UCSD-AML1 (cell line): ENCODE results near the gene ICE2.
"Not testable (repeated sequence)": the region's sequence is repeated elsewhere in the genome, so short reads cannot be mapped to it uniquely, and the experiment has no call there.

Experiments used
- DNase-seq: peaks from one replicate; lab custom pipeline; 2025; ENCODE audit not compliant: unreplicated experiment; lab: John Stamatoyannopoulos, UW

Gene ICE2

DNA sequence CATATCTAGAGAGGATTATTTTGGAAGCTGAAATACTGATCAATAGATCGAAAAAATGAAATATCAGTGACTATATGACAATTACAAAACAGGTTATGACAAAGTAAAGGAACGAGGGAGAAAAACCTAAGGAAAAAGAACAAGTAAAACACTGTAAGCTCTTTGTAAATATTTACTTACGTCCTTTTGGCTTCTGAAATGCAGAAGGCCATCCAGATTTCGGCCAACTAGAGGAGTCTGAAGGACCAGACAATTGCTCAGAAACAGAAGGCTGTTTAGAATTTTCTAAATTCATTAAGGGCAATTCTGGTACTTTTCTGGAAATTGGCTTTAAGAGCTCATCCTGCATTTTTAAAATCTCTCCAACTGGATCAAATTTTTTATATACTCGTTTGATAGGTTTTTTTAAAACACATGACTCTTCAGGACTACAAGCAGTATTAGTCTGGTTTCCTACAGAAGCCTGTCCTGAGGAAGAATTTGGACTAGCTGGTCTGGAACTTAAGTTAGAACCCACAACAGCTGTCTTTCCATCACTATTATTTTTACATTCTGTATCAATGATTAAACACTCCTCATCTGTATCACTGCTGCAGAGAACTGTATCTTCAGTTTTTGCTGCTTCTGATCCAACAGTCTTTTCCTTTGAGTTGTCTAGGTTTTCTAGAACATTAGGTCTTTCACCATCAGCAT, 30.1 kb downstream of the ICE2 start:
- no peak for DNase-seq

DNA sequence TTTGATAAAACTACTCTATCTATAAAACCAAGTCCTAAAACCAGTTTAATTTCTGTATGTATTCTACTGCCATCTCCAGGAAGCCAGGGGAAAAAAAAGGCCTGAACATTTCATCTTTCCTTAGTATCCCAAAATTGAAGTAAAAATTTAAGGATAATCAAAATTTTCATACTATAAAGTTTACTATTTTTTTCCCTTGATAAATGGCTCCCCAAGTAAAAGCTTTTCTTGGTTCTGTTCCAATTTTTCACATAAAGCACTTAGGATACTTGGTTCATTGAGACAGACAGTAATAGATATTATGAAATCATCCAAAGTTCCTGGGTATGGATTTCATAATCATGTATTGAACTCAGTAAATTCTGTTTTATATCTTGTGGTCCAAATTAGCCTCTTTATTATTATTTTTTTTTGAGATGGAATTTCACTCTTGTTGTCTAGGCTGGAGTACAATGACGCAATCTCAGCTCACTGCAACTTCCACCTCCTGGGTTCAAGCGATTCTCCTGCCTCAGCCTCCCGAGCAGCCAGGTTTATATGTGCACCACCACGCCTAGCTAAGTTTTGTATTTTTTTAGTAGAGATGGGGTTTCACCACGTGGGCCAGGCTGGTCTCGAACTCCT, 34.5 kb downstream of the ICE2 start:
- DNase-seq = no peak

DNA sequence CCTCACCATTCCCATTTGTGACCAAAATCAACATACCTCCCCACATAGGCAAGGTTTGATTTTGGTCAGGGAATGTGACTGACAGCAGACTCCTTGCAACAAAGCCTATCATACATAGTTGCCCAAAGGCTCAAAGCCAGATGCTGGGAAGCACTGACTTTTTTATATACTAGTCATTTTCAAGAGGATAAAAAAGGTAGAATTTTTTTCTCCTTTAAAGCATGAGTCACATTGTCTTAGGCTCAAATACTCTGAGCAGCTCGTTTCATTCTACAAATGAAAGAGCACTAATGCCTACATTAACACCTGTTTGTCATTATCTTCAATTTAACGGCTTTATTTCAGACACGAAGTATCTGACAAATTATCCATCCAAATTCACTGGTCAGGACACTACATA, 36.2 kb downstream of the ICE2 start:
- no peak for DNase-seq

DNA sequence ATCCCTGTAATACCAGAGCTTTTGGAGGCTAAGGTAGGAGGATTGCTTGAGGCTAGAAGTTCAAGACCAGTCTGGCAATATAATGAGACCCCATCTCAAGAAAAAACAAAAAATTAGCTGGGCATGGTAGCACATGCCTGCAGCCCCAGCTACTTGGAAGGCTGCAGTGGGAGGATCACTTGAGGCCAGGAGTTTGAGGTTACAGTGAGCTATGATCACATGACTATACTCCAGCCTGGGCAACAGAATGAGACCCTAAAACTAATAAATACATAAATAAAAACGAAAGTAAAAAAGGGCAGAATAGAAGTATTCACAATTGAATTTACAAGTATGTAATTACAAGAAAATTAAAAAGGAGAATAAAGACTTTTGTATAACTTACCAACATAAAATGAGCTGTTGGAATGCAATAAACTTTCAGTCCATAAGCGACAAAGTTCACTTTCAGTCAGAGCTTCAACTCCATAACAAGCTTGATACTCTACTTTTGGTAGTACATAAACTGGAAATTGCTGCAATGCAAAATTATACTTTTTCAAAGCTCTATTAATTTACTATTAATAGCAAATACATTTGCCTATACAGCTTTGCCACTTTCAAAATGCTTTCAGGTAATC, 36.8 kb downstream of the ICE2 start:
- DNase-seq = no peak

DNA sequence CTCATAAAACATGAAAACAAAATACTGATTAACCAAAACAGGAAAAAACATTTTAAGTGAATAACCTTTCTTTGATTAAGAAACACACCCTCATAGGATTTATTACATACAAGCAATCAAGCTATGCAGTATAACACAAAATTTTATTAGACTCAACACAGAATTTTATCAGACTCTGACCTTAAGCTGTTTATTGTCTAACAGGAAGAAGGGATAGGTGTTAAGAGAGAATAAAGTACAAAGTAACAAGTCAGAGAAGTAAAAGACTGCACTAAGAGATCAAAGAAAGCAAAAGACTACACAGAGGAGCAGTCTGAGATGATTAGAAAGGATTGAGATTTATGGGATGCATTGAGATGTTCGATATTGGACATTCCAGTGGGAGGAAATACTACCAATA, 37.6 kb downstream of the ICE2 start:
- no peak for DNase-seq

DNA sequence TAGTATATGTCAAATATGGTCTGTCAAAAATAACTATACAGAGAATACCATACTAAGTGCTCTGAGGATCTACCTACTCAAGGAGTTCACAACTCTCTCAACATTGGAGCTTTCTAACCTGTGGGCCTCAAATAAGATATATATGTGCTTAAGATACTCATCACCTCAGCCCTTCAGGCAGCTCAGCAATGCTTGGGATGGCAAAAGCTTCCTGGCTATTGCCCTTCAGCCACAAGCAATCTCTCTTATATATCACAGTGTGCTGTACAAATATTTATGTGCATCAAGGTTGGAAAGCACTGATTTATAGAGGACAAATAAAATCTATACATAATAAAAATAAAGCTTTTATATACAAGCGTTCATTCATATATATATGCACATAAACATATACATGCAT, 40.3 kb downstream of the ICE2 start:
- no peak for DNase-seq

DNA sequence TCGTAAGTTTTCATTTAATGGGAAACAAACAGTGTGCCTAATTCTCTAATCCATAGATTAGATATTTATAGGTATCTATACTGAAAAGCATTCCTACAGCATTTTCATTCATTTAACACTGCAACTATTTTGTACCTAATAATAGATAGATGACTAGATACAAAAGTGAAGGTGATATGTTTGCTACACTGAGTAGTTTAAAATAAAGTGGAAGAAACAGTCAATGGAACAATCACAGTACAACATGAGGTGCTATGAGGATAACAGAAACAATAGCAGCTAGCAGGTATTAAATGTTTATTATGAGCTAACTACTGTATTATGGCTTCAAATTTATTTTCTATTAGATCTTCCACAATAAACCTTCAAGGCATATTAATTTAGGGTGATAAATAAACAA, 50.0 kb downstream of the ICE2 start:
- DNase-seq = no peak

DNA sequence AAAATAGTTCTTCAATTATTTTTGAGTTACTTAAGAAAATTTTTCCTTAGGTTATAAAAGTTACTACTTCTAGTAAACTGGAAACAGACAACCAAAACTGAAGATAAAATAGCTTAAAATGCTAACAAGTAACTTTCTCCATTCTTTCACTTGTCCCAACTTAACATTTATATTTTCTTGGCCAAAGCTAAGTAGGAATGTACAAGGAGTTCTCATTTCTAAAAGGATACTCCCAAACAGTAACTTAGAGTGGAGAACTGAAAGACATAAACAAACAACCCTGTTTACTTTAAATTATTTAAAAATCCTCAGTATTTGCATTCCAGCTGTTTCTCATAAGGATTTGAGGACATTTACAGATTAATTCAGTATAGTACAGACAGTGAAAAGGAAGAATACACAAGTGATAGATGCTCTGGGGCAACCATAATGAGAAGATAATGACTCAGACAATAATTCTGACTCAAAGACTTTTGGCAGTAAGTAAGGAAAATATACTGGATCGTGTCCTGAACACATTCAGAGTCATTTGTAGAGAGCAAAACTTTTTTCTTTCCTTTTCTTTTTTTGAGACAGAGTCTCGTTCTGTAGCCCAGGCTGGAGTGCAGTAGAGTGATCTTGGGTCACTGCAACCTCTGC, 52.0 kb downstream of the ICE2 start:
- no peak for DNase-seq

DNA sequence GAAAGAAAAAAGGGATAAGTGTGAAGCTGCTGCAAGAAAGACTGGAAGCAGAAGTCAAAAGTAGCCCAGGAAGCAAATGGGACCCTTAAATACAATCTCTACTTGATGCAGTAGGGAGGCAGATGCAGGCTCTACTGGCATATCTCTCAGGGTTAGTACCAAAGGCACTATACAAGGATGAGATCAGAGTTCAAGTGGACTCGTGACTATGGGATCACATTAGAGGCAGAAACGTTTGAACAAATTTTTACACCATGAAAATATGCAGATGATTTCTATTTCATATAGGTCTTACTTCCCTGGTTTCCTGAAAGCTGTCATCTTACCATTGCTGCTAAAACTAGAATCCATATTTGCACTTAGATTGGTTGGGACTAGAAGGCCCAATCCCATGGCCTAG, 53.5 kb downstream of the ICE2 start:
- DNase-seq = no peak

DNA sequence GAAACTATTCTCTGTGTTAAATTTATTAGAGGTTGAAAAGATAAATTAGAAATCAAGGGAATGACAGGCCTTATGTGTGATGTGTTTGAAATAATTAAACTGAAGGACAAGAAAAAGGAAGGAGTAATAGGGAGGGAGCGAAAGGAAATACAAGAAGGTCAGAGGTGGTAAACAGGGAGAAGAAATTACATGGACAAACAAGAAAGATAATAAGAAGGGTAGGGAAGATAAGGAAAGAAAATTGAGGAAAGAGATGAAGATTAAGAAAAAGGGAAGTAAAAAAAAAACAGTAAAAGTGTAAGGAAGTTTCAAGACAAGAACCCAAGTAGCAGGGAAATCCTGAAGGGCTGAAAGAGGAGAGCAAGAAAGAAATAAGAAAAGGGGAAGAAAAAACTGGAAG, 54.9 kb downstream of the ICE2 start:
- DNase-seq = no peak

DNA sequence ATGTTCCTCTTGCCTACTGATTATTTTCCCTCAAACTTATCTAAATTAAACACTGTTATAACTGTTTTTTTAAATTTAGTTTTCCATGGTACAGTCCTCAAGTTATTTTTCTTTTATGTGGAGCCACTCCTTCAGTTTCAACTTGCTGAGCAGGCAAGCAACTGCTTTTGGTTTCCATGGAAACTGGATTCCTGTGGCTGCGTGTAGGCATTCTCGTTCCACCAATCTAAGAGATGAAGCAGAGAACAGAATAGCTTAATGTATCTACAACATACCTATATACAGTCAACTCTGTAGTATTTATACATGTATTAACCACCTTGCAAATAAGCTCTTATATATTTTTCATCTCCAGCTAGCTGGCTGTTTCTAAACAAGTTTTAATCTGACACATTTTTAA, 55.4 kb downstream of the ICE2 start:
- no peak for DNase-seq

DNA sequence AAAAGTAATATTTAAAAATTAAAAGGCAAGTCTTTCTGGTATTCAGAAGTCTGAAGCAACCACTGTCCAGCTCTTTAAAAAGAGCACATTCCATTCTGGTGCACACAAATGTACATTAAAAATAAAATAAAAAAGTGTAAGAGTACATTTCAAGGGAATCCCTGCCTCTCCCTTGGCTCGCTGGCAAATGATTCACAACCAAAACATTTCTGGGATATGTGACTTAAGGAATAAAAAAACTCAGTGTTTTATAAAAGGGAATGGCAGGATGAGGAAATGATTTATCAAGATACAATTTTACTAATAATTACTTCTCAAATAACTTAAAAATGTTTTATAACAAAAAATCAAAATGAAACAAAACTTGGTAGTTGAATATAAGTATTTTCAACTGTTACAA, 57.4 kb downstream of the ICE2 start:
- DNase-seq = no peak

DNA sequence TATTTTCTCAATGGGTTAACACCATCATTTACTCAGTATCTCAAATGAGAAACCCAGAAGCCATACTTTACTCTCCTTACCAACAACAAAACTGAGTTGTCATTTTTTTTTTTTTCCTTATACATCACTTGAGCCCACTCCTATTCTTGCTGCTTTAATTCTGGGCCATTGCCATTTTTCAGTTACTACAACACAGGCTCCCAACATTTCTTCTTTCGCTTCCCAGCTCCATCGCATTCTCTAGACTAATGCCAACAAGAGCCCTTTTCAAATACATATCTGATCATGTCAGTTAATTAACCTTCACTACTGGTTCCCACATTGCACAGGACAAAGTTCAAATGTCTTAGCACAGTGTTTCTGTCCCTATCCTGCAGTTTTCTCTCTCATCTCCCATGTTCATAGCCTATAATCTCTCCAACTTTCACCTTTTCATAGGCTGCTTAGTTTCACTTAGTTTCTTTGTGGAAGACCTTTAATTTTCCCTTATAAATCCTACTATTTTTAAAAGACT, 58.7 kb downstream of the ICE2 start:
- no peak for DNase-seq

DNA sequence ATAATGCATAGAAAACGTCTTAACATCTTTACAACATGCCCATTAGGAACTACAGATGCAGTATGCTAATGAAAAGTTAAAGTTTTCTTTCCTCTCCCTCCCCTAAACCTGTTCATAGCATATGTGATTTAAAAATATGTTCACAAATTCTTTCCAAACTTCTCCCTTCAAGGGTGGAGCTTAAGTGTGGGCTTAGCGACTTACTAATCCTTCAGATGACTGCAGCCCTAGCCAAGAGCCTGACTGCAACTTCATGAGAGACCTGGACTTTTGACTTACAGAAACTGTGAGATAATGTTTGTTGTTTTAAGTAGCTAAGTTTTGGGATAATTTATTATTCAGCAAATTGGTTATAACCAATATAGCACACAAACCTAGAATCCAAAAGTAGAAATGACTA, 59.2 kb downstream of the ICE2 start:
- DNase-seq = no peak

DNA sequence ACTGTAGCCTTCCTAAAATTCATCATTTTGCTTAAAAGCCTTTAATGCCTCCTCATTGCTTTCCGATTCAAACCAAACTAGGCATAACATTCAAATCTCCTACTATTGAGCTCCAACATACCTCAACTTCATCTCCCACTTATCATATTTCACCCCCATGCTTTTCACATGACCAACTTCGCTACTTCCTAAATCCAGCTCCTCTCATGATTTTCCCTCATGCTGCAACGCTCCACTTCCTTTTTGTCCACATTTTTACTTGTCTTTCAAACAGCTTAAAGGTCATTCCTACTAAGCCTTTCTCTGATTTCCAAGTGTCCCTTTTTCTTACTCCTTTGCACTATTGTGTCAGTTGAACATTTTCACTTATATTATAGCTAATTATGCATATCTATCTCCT, 60.8 kb downstream of the ICE2 start:
- no peak for DNase-seq

DNA sequence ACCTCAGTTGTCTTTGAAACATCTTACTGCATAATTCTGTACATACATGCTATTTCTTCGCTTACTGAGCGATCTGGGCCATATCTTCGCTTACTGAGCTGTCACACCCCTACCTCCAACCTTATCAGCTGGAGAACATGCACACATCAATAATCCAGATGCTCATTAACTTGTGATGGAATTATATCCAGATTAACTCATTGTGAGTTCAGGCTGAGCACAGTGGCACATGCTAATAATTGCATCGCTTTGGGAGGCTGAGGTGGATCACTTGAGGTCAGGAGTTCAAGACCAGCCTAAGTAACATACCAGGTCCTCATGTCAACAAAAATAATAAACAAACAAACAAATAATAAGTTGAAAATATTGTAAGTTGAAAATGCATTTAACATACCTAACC, 61.8 kb downstream of the ICE2 start:
- no peak for DNase-seq

DNA sequence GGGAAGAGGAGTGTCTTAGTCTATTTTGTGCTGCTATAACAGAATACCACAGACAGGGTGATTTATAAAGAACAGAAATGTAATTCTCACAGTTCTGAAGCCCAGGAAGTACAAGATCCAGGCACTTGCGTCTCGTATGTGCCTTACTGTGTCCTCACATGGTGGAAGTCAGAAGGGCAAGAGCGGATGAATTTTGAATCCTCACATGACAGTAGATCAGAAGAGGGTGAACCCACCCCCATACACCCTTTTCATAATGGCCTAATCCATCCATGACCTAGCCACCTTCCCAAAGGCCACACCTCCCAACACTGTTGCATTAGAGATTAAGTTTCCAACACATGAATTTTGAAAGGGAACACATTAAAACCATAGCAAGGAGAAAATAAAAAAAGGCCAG, 62.5 kb downstream of the ICE2 start:
- DNase-seq = no peak

DNA sequence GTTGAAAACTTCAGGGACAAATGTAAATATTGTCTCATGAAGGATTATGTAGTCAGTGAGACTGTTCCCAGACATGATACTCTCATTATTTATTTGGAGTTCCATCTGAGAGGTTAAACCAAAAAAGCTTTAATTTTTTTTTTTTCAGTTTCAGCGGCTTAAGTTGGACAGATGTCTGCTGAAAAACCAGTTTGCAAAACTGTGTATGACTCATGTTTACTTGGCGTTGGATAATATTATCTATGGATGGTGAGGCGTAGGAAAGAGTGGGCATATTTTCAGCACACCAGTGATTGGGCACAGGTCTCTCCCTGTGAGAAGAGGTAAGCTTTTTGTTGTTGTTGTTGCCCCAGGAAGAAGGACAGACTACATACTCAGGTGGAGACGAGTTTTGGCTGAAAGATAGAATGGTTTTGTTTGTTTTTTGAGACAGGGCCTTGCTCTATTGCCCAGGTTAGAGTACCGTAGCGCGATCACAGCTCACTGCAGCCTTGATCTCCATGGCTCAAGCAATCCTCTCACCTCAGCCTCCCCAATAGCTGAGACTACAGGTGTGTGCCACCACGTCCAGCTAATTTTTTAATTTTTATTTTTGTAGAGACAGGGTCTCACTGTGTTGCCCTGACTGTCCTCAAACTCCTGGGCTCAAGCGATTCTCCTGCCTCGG, 64.8 kb downstream of the ICE2 start:
- no peak for DNase-seq

DNA sequence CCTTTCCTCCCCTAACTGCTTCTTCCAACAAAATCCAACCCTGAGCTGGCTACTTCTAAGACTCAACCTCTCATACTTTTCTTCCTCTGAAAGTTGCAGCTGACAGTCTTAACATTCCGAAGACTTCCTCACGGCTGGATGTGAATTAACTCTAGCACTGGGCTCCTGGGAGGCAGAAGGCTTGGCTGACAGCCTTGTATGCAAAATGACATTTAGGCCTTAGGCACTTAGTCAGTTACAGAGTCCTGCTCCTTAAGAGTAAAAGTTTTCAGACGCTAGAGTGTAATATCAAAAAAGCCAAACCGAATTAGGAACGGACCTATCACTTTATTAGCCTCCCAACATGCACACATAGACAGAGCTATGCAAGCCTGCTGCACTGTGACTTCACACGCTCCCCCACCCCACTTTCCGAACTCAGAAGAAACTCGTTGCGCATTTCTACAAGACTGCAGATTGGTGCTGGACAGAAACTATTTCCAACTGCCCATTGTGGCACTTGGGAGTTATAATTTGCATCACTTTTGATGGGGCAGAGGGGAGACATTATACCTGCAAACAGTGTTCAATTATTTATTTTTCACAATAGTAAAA, 65.6 kb downstream of the ICE2 start:
- DNase-seq = no peak

DNA sequence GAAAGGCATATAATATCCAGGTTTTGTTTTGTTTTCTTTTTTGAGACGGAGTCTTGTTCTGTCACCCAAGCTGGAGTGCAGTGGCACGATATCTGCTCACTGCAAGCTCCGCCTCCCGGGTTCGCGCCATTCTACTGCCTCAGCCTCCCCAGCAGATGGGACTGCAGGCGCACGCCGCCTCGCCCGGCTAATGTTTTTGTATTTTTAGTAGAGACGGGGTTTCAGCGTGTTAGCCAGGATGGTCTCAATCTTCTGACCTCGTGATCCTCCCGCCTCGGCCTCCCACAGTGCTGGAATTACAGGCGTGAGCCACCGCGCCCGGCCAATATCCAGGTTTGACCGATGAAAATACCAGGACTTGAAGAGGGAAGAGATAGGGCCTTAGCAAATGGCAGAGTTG, 66.1 kb downstream of the ICE2 start:
- not testable (repeated sequence) for DNase-seq

DNA sequence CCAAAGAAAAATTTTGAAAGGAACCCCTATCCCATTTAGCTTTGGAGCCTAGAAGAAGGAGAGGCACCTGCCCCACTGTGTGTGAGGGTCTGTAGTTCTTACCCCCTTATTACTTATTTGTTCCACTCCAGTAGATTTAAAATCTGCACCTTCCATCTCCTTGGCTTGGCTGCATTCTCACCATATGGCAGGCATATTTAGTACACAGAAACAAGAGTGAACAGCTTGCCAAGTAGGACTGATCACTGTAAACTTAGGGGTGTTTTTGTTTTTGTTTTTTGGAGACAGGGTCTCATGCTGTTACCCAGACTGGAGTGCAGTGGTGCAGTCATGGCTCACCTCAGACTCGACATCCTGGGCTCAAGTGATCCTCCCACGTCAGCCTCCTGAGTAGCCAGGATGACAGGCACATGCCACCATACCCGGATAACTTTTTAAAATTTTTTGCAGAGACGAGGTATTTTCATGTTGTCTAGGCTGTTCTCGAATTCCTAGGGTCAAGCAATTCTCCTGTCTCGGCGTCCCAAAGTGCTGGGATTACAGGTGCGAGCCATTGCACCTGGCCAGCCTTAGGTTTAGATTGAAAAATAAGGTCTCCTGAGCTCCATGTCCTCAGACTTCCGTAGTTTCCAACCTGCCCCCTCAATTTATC, 67.0 kb downstream of the ICE2 start:
- no peak for DNase-seq
